ENCODE measurements around the gene COQ6.
"Not testable (repeated sequence)": the region's sequence is repeated elsewhere in the genome, so short reads cannot be mapped to it uniquely, and the experiment has no call there.

COQ6 gene

DNA sequence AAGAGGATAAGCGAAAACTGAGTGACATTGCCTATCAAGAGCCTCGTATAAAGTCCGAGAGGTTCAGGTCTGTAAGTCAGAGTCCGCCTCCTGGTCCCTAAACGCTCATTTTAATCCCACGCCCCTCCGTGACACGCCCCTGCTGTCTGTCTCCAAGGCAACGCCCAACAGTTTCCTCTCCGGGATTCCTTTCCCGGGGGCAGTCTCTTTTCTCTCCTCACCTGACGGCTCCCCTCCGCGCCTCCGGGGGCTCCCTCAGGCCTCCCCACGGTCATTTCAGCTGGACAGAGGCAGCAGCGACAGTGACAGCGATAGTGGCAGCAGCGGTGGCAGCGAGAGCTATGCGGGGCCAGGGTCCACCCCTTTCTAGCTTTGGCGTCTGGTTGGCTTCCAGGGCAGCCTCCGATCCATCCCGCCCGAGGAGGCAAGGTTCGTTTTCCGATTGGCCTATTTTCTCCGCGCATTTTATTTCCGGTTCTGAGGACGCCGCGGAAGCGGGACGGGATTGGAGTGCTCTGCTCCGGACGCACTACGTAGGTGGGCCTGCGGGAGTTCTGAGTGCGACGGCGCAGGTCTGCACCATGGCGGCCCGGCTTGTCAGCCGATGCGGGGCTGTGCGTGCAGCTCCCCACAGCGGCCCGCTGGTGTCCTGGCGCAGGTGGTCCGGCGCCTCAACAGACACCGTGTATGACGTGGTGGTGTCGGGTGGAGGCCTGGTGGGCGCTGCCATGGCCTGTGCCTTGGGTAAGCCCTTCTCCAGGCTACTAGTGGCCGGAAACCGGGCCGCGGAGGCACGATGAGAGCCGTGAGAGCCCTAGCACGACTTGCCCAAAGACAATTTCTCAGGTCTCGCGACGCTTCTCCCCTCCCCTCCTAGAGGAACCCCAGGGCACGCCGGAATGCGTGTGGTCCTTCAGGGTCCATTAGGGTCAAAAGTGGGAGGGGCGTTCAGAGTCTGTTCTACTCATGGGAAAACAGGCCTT lies at the start of gene COQ6, which contains the start of gene FAM161B:
Gene COQ6 (plus strand): TSS at position 551 of the 983 bp plus-strand sequence. CDS start 31 bp downstream, at position 582.
Gene FAM161B (minus strand): TSS at position 343 of the 983 bp plus-strand sequence. CDS start 68 bp downstream, at position 275.
- DNase-seq = peak; percentile 91

DNA sequence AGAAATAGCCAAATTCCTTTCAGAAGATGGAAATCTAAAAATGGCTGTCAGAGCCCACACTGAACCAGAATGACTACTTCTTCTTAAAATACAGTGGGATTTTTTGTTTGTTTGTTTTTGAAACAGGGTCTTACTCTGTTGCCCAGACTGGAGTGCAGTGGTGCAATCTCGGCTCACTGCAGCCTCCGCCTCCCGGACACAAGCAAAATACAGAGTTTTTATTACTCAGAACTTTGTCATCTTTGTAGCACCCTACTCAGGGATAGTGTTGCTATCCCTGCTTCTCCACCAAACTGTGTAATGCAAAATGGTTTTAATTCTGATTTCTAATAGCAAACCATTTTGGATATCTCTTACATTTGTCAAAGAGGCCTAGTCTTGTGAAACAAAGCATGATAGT lies 47.1 kb upstream of the COQ6 start:
- no peak for DNase-seq

DNA sequence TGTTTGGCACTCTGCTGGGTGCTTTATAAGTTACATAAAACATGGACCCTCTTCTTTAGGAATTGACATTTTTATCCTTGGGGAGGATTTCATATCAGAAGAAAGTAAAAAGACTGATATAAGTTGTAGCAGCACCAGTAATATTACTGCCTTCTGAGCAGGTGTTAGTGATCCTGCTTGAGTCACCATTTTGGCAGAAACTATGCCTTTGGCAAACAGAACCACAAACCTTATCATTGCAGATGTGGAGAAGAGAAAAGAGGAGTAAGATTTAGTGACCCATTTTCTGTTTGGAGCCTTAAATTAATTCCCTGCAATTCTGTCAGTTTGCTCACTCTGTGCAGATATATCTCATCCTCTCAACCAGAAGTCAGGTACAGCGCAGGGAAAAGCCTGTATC lies 40.4 kb upstream of the COQ6 start:
- DNase-seq = no peak

DNA sequence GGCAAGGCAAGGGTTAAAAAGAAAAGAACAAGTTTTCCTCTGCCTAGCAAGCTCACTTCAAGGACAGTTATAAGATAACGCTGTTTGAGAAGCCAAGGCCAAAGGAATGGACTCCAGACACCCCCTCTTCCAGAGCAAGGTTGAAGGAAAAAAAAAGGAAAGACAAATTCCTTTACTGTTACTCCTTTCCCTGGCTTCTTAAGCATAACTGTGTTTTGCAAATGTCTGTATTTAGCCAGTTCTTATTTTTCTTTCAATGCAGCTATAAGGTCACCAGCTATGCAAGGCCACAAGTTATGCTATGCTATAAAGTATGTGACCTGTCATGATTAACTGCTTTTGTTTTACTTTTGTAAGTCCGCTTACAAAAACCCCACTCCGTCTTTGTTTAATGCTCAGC lies 36.8 kb upstream of the COQ6 start:
- no peak for DNase-seq

DNA sequence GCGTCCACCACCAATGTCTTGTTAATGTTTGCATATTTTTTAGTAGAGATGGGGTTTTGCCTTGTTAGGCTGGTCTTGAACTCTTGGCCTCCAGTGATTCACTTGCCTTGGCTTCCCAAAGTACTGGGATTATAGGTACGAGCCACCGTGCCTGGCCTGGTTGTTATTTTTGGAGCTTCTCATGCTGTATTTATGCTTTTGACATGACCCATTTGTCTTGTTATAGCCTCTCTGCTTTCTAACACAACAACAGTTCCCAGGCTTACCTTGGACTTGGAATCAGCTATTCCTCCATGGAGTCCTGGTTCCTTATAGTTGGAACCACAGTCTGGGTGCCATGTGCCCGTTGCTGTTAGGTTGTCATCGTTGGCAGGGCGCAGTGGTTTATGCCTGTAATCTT lies 33.8 kb upstream of the COQ6 start:
- no peak for DNase-seq

DNA sequence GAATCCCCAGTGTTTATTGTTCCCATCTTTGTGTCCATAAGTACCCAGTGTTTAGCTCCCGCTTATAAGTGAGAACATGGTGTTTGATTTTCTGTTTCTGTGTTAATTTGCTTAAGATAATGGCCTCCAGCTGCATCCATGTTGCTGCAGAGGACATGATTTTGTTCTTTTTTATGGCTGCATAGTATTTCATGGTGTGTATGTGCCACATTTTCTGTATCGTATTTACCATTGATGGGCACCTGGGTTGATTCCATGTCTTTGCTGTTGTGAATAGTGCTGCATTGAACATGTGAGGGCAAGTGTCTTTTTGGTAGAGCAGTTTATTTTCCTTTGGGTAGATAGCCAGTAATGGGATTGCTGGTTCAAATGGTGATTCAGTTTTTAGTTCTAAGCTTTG lies 30.6 kb upstream of the COQ6 start:
- DNase-seq = not testable (repeated sequence)

DNA sequence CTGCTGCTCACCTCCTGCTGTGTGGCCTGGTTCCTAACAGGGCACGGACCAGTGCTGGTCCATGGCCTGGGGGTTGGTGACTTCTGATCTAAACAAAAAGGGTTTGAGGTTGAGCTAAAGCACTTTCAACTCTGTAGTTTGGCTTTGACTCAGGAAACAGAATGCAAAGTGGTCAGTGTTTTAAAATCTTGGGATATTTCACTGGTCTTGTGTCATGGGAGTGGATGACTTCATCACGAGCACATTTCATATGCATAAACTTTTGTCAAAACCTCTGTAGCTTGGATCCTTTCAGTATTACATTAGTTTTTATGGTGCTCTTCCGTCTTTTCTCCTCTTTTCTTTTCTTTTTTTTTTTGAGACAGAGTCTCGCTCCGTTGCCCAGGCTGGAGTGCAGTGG lies 25.8 kb upstream of the COQ6 start:
- DNase-seq = no peak

DNA sequence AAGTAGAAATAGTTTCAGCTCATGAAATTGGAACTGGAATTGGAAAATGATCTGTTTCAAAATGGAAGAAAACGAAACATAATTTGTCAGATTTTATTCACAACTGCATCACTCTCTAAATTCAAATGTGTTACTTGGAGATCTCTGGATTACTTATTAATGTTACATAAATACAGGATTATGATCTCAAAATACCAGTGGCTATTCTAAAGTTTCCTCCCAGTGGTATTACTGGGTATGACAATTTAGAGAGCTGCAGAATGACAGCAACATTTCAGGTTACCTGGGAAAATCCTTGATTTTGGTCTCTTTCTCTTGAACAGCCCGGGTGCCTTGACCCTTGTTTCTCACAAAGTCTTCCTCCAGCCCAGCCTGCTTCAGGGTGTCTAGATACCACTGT lies 14.4 kb upstream of the COQ6 start:
- no peak for DNase-seq

DNA sequence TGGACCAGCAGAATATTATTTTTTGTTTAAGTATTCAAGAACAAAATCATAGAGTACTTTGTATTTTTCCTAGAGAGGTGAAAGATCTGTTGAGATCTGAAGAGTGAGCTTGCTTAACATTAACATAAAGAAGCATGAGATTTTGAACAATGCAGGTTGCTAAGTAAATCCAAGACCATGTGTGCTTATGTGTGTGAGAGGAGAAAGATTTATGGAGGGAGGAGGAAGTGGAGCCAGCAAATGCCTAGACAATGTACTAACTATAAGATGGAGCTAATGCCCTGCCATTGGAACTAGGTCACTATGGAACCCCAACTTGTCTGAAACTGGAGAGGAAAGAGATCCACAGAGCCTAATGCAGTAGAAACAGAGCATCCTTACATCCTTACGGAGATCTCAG lies 13.6 kb upstream of the COQ6 start:
- no peak for DNase-seq

DNA sequence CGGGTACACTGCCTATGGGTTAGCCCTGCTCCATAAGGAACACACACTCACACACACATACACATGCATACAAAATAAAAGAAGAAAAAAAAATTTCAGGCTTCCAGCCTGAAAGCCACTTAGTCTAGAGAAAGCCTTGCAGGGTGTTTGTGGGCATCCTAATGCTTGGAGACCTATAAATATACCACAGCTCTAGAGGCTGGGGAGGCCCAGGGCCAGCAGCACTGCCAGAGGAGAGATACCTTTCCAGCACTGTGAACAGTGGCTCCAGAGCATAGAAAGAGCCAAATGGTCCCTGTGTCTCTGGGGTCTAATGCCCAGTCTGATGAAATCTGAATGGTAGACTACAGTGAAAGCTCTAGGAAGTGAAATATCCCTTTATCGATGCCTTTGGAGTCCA lies 13.1 kb upstream of the COQ6 start:
- no peak for DNase-seq

DNA sequence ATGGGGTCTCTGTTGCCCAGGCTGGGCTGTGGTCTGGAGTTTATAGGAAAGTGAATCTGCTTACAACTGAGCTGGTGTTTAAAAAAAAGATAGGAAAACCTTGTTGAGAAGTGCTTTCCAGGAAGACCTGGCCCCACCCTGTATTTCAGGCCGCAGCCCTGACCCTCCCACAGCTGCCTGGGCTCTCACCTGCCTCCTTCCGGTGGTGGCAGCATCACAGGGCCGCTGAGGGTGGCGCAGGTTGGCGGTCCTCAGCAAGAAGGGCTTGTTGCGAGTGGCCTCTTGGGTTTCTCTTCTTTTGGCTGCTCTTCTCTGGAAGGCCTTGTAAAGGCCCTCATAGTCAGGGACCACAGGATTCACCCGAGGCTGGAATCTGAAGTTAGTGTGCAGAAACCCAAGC lies 7.9 kb upstream of the COQ6 start:
- no peak for DNase-seq

DNA sequence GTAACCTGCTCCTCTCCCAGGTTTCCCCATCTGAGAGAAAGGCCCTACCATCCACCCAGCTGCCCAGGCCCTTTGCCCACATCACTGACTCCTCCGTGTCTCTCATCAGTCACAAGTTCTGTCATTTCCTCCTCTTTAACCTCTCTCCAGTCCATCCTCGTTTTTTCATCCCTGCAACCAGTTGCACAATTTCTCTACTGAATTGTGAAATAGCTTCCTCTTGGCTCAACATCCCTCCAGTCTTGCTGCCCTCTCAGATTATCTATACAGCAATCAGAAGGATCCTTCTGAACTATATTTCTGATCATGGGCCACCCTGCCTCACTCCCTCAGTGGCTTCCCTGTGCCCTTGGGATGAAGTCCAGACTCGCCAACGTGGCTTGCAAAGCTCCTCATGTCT lies 7.0 kb upstream of the COQ6 start:
- no peak for DNase-seq

DNA sequence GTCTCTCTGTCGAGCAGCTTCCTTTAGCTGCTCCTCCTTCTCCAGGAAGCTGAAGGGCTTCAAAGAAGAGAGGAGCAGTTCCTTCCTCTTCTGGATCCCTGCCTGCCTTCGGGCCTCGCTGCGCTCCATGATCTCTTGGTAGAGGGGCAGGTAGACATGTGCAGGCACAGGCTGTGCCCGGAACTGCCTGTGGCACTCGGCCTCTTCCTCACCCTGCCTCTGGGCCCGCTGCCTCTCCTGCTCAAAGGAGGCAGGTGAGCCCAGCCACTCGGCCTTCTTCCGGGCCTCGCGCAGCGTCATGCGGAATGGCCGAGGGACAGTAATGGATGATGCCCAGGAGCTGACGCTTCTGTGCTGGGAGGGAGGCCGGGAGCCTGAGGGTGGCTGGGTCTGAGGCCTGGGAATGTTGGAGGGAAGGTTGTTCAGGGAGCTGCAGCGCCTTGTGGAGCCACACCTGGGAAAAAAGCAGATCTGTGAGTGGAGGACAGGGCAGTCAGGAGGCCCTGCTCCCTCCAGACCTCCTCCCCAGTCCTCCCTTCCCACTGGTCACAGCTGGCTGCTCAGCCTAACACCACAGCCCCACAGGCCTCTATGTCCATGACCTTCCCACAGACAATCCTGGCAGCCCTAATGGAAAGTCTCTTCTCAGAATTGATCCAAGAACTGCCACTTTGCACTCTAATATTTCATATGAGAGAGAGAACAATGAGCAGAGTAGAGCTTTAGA lies 5.5 kb upstream of the COQ6 start:
- DNase-seq = no peak

DNA sequence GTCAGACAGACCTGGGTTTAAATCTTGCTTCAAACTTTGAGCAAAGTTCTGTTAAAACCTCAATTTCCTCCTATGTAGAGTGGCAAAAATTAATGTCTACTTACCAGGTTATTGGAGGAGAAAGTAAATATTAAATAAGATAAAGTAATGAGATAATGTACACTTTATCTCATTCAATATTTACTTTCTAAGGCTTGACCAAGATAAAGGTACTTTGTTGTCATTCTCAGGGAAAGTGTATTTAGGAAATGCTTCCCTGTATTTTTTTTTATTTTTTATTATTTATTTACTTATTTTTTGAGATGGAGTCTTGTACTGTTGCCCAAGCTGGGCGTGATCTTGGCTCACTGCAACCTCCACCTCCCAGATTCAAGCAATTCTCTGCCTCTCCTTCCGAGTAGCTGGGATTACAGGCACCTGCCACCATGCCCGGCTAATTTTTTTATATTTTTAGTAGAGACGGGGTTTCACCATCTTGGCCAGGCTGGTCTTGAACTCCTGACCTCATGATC lies 4.9 kb upstream of the COQ6 start:
- DNase-seq = no peak

DNA sequence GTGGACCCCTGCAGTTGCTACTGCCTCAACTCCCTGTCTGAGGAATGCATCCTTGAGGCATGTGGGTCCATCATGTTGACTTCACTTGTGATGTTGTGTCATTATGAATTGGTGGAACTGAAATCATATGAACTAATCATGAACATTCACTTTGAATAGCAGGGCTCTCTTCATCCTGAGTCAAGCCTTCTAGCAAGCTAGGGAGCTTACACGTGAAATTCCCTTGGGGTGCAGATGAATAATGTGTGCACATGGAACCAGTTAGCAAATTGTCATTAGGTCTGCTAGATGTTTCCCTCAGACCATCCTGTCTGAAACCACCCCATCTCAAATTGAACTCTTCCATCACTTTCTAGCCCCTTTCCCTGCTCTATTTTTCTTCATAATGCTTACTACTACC lies 3.6 kb downstream of the COQ6 start:
- no peak for DNase-seq

DNA sequence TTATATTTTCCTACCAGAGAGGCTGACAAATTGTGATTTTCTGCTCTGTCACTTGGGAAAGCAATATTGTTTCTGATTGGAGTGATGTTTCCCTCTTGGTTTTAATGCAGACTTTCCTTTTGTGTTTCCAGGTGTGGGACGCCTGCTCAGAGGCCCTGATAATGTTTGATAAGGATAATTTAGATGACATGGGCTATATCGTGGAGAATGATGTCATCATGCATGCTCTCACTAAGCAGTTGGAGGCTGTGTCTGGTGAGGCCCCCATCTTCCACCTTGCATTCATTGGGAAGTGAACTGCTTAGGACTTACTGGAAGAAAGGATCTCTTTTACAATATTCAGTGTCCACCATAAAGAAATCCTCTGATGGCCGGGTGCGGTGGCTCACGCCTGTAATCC lies 5.6 kb downstream of the COQ6 start:
- no peak for DNase-seq

DNA sequence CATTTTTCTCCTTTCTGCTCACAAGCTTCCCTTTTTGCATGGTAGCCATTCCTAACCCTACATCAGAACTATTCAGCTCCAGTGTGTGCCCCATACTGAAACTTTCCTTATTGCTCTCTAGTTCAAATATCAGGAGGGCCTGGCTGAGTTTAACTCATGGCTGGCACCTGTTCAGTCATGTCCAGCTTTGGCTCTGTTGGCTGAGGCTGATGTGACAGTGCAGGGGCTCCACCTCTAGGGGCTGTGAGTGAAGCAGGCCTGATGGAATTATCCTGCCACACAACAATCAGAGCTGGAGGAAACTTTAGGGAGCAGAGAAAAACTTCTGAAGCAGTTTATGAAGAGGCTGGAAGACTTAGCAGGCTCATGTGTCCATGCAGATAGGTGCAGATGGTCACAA lies 8.5 kb downstream of the COQ6 start:
- no peak for DNase-seq

DNA sequence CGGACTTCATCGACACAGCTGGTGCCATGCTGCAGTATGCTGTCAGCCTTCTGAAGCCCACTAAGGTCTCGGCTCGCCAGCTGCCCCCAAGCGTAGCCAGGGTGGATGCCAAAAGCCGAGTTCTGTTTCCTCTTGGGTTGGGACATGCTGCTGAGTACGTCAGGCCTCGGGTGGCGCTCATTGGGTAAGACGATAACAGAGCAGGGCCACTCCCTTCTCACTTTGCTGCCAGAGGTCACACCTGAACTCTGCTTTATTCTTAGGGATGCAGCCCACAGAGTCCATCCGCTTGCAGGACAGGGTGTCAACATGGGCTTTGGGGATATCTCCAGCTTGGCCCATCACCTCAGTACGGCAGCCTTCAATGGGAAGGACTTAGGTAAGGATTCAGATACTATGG lies 11.1 kb downstream of the COQ6 start:
- DNase-seq = no peak

DNA sequence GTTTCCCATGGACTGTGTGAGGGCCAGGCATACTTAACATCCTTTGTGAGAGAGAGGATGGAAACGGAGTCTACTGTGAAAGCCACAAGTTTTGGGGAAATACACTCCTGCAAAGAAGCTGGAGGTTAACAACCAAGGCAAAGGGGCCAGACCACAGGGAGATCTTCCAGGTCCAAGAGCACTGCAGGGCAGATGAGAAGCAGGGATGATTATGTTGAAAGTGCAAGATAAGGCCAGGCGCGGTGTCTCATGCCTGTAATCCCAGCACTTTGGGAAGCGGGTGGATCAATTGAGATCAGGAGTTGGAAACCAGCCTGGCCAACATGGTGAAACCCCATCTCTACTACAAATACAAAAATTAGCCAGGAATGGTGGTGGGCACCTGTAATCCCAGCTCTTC lies 15.1 kb downstream of the COQ6 start:
- DNase-seq = no peak

DNA sequence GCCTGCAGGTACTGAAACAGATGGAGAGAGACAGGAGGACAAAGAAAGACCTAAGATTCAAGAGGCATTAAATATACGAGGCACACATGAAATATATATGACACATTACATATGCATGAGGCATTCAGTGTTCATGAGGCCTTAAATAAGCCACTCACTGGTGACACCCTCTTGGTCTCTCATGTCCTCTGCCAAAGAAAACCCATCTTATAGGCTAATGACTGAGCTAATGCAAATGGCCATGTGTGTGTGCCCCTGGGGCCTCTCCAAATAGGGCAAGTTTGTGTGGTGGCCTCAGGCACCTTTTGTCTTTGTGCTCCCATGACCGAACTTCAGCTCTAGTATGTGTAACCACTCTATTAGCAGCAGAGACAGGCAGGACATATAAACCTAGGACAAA lies 18.8 kb downstream of the COQ6 start:
- DNase-seq = no peak

DNA sequence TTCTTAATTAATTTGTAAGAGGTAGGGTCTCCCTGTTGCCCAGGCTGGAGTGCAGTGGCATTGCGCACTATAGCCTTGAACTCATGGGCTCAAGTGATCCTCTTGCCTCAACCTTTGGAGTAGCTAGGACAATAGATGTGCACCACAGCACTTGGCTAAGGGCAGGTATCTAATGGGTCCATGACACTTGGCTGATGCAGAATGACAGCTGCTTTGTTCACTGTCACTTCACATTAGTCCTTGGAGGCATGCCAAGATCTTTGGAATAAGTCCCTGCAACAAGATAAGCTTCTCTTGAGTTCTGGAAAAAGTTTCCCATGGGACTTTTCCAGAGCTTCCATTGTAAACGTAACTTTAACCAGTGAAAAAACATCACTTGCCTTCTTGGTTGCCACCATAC lies 23.4 kb downstream of the COQ6 start:
- DNase-seq = no peak

DNA sequence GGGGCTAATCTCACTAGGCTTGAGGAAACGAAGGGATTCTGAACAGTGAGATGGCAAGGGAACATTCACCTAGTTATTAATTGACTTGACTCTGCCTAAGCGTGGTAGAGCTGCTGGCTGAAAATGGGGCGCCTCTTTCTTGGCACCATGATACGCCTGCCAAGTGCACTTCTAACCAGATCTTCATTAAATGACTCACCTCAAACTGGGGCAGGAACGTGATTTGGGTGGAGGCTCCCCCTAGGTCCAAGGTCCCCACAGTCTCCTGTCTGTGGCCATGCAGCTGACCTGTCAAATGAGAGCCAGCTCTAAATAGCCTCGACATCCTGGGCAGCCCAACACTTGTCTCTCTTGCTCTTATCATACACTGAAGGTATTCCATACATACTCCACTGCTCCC lies 26.0 kb downstream of the COQ6 start:
- no peak for DNase-seq

DNA sequence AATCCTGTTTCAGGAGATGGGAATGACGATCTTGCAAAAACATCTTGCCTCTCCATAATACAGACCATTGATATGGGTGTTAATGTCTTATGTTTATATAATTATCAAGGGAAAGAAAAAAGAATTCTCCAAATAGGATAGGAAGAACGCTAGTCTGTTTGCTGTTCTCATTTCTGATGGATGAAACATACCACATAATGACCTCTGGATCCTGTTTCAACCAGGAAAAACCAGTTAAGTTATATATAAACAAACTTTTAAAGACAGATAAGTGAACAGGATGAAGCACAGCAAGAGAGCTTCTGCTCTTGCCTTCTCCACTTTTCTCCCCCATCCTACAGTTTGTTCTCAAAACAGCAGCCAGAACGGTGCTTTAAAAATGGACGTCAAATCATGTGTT lies 27.8 kb downstream of the COQ6 start:
- DNase-seq = no peak

DNA sequence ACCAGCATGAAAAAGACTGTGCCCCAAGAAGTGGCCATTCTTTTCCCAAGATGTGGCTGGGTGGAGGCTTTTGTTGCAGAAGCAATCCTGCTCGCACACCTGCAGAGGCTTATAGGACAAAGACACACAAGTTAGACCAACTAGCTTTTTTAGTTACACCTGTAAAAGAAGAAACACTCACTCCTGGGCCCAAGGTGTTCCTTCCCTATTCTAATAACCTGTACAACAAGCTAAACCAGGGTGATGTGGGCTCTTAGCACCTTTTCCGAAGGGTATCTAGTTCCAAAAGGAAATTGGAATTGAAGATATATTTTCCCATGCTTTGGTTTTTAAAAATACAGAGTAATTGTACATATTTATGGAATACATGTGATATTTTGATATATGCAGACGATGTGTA lies 38.0 kb downstream of the COQ6 start:
- DNase-seq = no peak
